ENCODE data around the gene STARD7.

Gene STARD7

DNA sequence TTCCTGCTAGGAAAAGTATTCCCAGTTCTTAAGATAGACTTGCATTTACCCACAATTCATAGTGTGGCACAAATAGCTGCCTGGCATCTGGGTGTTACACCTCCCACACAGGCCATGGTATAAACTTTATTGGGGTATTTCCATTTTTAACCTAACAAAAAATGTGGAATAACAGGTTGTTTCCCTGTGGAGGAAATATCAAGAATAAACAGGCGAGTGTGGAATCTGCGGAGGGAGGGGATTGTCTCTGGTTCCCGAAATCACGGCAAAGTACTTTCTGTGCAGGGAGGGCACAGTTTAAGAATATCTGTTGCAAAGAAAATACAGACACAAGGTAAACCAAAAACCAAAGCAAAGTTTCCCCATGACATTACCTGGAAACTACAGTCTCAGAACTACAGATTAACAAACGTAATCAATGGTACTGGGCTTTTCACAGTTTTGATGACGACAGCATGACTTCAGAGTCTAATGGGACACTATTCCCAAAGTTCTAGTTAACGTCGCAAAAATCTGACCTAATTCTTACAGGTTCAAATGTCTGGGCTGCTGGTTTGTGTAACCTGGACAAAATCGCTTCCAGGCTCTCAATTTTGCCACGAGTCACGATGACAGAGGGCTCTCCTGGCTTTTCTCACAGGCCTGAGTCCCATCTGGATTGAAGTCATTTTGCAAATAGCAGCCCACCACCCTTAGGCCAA is 1.4 kb downstream of the STARD7 start:
- TF ChIP-seq, protein P1, sequence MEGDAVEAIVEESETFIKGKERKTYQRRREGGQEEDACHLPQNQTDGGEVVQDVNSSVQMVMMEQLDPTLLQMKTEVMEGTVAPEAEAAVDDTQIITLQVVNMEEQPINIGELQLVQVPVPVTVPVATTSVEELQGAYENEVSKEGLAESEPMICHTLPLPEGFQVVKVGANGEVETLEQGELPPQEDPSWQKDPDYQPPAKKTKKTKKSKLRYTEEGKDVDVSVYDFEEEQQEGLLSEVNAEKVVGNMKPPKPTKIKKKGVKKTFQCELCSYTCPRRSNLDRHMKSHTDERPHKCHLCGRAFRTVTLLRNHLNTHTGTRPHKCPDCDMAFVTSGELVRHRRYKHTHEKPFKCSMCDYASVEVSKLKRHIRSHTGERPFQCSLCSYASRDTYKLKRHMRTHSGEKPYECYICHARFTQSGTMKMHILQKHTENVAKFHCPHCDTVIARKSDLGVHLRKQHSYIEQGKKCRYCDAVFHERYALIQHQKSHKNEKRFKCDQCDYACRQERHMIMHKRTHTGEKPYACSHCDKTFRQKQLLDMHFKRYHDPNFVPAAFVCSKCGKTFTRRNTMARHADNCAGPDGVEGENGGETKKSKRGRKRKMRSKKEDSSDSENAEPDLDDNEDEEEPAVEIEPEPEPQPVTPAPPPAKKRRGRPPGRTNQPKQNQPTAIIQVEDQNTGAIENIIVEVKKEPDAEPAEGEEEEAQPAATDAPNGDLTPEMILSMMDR (IDR thresholded peaks at IDR 0.05; ENCODE audit: insufficient read depth, low read depth, low read length, missing control alignments), result no peak

DNA sequence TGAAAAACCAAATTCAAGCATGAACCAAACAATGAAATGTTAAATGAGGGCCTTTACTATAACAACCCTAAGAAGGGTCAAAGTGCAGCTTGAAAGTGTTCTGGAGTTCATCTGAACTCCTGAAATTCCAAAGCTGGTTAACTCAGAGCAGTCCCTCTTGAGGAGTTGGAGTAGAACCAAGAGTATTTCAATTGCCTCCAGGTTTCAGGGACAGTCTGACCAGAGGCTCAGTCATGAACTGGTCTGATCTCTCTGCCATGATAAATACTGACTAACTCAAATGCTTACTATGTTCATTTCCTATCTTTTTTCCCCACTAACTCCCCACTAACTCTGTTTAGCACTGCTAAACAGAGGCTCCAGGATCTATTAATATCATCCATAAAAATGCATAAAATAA is 2.7 kb downstream of the STARD7 start:
- H3K4me3 ChIP-seq (ENCODE audit: low read depth, low read length), result peak overlapping the region; percentile 34
- no peak for DNase-seq (ENCODE audit: low read depth)
- TF ChIP-seq, protein P1 (IDR thresholded peaks at IDR 0.05; ENCODE audit: insufficient read depth, low read depth, low read length, missing control alignments), result no peak

More for the DNA sequence above, 1.4 kb downstream of the STARD7 start:
- peak overlapping the region; percentile 84 for H3K4me3 ChIP-seq (ENCODE audit: low read depth, low read length)
- DNase-seq (ENCODE audit: low read depth), result no peak

GRCh38 chr2:96204836-96205624 is 3.6 kb downstream of the STARD7 start:
- TF ChIP-seq, protein P1 (IDR thresholded peaks at IDR 0.05; ENCODE audit: insufficient read depth, low read depth, low read length, missing control alignments), result no peak
- H3K4me3 ChIP-seq (ENCODE audit: low read depth, low read length), result peak overlapping the region; percentile 21
- no peak for DNase-seq (ENCODE audit: low read depth)

GRCh38 chr2:96203130-96204028 is 5.2 kb downstream of the STARD7 start:
- peak overlapping the region; percentile 21 for H3K4me3 ChIP-seq (ENCODE audit: low read depth, low read length)
- DNase-seq (ENCODE audit: low read depth), result peak; percentile 41
- TF ChIP-seq, protein P1 (IDR thresholded peaks at IDR 0.05; ENCODE audit: insufficient read depth, low read depth, low read length, missing control alignments), result no peak

- TF ChIP-seq, protein P1 (IDR thresholded peaks at IDR 0.05; ENCODE audit: insufficient read depth, low read depth, low read length, missing control alignments), result no peak
- no peak overlapping the region for H3K4me3 ChIP-seq (ENCODE audit: low read depth, low read length)
- DNase-seq (ENCODE audit: low read depth), result no peak
Measured at GRCh38 chr2:96202152-96202854, 6.3 kb downstream of the STARD7 start.

DNA sequence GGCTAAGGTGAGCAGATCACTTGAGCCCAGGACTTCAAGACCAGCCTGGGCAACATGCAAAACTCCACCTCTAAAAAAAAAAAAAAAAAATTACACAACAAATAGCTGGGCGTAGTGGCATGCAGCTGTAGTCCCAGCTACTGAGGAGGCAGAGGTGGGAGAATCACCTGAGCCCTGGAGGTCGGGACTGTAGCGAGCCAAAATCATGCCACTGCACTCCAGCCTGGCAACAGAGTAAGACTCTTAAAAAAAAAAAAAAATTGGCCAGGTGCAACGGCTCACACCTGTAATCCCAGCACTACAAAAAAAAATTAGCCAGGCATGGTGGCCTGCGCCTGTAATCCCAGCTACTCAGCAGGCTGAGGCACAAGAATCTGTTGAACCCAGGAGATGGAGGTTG is 7.3 kb downstream of the STARD7 start:
- TF ChIP-seq, protein P1 (IDR thresholded peaks at IDR 0.05; ENCODE audit: insufficient read depth, low read depth, low read length, missing control alignments), result no peak
- no peak overlapping the region for H3K4me3 ChIP-seq (ENCODE audit: low read depth, low read length)
- no peak for DNase-seq (ENCODE audit: low read depth)

Data from GM12865 (cell line).